GM12873 (cell line): ENCODE data around the gene TMEM150C.

ENCODE experiments used
- TF ChIP-seq, protein P1 (sequence below): IDR thresholded peaks from 2 replicates; pipeline ENCODE4 v1.5.1; 2012; ENCODE audit warnings: low read depth, mild to moderate bottlenecking, moderate library complexity, low read length, control low read depth; ENCODE audit not compliant: insufficient read depth; ENCODE audit errors: missing control alignments

Gene TMEM150C

DNA sequence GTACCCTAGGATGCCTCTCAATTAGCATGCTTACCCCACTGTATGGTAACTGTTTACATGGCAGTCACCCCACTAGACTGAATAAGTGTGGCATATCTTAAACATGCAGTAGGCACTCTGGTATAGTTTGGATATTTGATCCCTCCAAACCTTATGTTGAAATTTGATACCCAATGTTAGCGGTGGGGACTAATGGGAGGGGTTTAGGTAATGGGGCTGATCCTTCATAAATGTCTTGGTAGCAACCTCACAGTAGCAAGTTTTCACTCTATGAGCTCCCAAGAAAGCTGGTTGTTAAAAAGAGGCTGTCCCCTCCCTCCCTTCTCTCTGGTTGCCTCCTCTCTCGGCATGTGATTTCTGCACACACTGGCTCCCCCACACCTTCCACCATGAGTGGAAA is 10.1 kb downstream of the TMEM150C start:
- TF ChIP-seq, protein P1, sequence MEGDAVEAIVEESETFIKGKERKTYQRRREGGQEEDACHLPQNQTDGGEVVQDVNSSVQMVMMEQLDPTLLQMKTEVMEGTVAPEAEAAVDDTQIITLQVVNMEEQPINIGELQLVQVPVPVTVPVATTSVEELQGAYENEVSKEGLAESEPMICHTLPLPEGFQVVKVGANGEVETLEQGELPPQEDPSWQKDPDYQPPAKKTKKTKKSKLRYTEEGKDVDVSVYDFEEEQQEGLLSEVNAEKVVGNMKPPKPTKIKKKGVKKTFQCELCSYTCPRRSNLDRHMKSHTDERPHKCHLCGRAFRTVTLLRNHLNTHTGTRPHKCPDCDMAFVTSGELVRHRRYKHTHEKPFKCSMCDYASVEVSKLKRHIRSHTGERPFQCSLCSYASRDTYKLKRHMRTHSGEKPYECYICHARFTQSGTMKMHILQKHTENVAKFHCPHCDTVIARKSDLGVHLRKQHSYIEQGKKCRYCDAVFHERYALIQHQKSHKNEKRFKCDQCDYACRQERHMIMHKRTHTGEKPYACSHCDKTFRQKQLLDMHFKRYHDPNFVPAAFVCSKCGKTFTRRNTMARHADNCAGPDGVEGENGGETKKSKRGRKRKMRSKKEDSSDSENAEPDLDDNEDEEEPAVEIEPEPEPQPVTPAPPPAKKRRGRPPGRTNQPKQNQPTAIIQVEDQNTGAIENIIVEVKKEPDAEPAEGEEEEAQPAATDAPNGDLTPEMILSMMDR = no peak

GRCh38 chr4:82543131-82543530 is 18.7 kb downstream of the TMEM150C start:
- TF ChIP-seq, protein P1 = no peak

DNA sequence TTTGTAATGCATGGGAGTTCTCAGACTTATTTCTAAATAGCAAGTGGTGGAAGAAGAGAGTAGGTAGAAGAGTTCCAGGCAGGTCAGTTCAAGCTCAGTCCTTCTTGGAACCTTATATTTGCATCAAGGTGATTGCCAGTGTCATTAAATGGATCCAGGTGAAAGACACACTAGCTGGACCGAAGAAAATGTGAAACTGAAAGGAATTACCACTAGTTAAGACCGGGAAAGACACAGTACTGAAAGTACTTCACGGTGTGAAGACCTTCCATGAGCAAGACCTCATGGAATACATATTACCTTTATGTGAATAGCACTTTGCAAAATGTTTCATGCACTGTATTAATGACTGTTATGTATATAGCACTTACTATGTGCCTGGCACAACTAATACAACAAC is 19.1 kb downstream of the TMEM150C start:
- TF ChIP-seq, protein P1 = no peak

- TF ChIP-seq, protein P1 = no peak
These were observed 32.5 kb downstream of the TMEM150C start for GRCh38 chr4:82529322-82529721.

DNA sequence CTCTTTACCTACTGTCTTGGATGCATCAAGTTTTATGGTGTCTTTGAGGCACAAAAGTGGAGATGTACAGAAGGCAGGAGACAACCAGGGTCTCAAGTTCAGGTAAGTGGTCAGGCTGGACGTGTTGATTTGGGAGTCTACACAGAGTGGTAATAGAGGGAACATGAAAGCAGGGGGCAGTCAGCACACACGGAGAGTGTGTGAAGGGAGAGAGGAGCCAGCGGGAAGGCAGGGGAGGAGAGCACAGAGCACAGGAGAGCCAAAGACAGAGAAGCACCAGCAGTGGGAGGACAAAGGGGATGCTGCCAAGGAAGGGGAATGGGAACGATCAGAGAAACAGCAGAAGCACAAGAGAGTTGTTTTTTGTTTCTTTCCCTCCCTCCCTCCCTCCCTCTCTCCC is 32.9 kb downstream of the TMEM150C start:
- TF ChIP-seq, protein P1 = no peak

- TF ChIP-seq, protein P1 = no peak
These were observed 33.7 kb downstream of the TMEM150C start for GRCh38 chr4:82528074-82528473.

DNA sequence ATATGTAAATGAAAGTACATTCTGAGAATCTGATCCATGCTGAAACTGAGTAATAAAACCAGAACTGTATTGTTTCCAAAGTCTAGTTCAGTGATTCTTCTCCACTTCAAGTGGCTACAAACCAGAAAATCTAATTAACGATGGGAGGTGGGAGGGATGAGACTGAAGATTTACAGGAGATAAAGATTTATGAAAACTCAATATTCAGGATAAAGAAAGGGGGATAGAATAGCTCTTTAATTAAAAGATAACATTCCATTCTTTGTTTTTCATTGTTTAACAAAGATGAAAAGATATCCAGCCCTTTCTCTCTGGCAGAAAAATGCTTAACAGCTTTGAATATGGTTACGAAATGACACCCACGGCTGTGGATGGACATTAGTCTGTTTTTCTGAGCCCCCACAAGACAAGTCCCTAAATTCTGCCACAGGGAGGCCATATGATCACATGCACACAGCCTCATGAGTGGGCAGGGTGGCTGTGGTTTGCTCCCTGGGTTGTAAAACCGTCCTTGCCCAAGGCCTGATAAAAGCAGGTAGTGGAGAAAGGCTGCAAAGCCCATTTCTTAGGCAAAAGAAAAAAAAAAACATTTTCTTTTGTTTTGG is 36.4 kb downstream of the TMEM150C start:
- TF ChIP-seq, protein P1 = no peak
